Measurements from ENCODE around the gene ERICH6B. TPM values are rescaled to one million over a fixed set of nuclear protein-coding genes. Genes with fewer than 3 reads are reported as not detected.

Gene ERICH6B
- total RNA-seq, 1 donor from 2014 or later: not detected

GRCh38 chr13:45627656-45628055 lies 12.1 kb upstream of the ERICH6B start:
- intact Hi-C loops (cut with DNase I): no loop called here
- H3K4me1 ChIP-seq: no peaks in the 10 kb centered on the region
- no peaks in the 10 kb centered on the region for H3K9me3 ChIP-seq
- TF ChIP-seq, protein P1, sequence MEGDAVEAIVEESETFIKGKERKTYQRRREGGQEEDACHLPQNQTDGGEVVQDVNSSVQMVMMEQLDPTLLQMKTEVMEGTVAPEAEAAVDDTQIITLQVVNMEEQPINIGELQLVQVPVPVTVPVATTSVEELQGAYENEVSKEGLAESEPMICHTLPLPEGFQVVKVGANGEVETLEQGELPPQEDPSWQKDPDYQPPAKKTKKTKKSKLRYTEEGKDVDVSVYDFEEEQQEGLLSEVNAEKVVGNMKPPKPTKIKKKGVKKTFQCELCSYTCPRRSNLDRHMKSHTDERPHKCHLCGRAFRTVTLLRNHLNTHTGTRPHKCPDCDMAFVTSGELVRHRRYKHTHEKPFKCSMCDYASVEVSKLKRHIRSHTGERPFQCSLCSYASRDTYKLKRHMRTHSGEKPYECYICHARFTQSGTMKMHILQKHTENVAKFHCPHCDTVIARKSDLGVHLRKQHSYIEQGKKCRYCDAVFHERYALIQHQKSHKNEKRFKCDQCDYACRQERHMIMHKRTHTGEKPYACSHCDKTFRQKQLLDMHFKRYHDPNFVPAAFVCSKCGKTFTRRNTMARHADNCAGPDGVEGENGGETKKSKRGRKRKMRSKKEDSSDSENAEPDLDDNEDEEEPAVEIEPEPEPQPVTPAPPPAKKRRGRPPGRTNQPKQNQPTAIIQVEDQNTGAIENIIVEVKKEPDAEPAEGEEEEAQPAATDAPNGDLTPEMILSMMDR (IDR thresholded peaks at IDR 0.05): no peak
- no peaks in the 10 kb centered on the region for H3K36me3 ChIP-seq
- peaks cover 5% of the 10 kb centered on the region for H3K27me3 ChIP-seq
- H3K27ac ChIP-seq: no peak overlapping the region
- ATAC-seq (no peak), DNase-seq (no peak)
- H3K4me3 ChIP-seq: no peak overlapping the region

DNA sequence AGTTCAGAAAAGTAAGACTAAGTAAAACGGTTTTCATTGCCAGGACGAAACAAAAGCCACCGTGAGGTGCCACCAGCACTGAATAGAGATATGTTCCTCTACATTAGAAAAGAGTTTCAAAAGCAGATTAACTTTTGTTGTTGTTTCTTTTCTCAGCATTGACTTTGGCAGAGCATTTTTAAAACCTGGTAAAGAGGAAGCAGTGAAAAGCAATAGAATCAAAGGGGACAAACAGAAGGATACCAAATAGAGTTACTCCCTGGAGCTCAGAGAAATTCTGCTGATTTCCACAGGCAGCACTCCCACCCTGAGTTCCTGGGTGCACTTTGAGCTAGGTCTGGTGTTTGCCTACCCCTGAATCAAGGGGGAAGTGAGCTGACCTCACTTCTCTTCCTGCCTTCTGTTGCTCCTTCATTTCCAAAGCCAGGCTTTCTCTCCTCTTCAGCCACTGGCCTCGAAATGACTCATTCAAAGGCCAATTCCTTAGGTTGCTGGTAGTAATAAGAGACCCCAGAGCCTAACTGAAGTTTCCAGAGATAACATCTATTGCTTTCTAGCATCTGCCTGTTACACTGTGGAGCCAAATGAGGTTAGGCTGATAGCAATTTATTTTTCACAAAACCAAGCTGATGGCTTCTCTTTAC lies 11.3 kb upstream of the ERICH6B start:
- Histone ChIP-seq H3K4me3 (no peak overlapping the region), H3K27me3 (peaks cover 6% of the 10 kb centered on the region), H3K9me3 (no peaks in the 10 kb centered on the region), H3K36me3 (no peaks in the 10 kb centered on the region), H3K4me1 (no peaks in the 10 kb centered on the region), H3K27ac (no peak overlapping the region)
- no peak for ATAC-seq
- TF ChIP-seq, protein P1 (IDR thresholded peaks at IDR 0.05): no peak
- no peak for DNase-seq
- intact Hi-C loops (cut with DNase I): no loop called here

DNA sequence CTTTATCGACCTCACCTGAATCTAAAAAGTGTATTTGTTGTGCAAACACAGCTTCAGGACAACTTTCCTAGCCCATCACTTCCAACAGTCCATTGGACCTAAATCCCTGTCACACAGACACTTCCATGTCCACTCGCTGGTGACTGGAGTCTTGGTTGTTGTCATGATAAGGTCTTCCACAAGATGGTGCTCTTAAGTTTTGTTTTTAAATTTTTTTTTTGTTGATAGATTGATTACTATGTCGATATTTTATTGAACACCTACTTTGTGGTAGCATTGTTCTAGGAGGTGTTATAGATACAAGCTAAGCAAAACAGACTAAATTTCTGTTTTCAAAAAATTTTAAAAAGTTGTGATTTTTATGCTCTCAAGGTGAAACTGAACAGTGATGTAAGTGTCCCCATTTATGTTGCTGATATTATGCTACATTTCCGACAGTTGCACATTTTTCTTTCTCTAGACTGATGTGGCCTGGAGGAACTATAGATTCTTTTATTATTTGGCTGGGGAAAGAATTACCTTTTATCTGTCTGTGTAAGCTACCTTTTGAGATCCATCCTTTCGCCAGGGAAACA lies 8.1 kb upstream of the ERICH6B start:
- peak; percentile 29 for ATAC-seq
- Histone ChIP-seq H3K4me3 (no peak overlapping the region), H3K4me1 (no peaks in the 10 kb centered on the region), H3K9me3 (no peaks in the 10 kb centered on the region), H3K36me3 (no peaks in the 10 kb centered on the region), H3K27me3 (peaks cover 11% of the 10 kb centered on the region), H3K27ac (no peak overlapping the region)
- TF ChIP-seq, protein P1 (IDR thresholded peaks at IDR 0.05): peak; percentile 51
- intact Hi-C loops (cut with DNase I): no loop called here
- no peak for DNase-seq

GRCh38 chr13:45621950-45622349 lies 6.4 kb upstream of the ERICH6B start:
- Histone ChIP-seq H3K36me3 (no peaks in the 10 kb centered on the region), H3K27me3 (peaks cover 11% of the 10 kb centered on the region), H3K4me1 (no peaks in the 10 kb centered on the region), H3K4me3 (no peak overlapping the region), H3K9me3 (no peaks in the 10 kb centered on the region), H3K27ac (no peak overlapping the region)
- no peak for ATAC-seq
- TF ChIP-seq, protein P1 (IDR thresholded peaks at IDR 0.05): no peak
- intact Hi-C loops (cut with DNase I): no loop called here
- no peak for DNase-seq

DNA sequence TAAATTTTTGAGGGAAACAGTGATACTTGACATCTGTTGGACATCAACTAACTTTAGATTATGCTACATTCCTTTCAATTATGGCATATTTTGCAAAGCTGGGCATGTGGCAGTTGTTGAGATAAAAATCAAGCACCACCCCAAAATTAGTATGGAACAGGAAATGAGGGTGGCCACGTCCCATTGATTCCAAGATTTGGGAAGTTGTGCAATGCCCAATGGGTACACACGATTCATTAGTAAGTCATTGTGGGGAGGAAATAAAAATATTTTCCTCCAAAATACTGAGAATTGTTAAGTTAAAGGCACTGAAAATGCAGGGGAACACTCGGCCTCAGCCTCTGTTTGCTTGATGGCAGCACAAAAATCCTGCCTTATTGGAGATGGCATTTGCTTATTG lies 7.6 kb downstream of the ERICH6B start:
- Histone ChIP-seq H3K36me3 (no peaks in the 10 kb centered on the region), H3K4me3 (no peak overlapping the region), H3K27ac (no peak overlapping the region), H3K4me1 (no peaks in the 10 kb centered on the region), H3K27me3 (peaks cover 8% of the 10 kb centered on the region), H3K9me3 (no peaks in the 10 kb centered on the region)
- ATAC-seq (no peak), DNase-seq (no peak)
- intact Hi-C loops (cut with DNase I): no loop called here
- TF ChIP-seq, protein P1 (IDR thresholded peaks at IDR 0.05): no peak

All from upper lobe of right lung (tissue), 1 donor.